Bronchial smooth muscle cell (primary cell): ENCODE measurements around the gene FOXD2. TPM values are rescaled to one million over a fixed set of nuclear protein-coding genes. Genes with fewer than 3 reads are reported as not detected.

Source experiments
- total RNA-seq: library from RNA; depleted of rRNA; stranded (reverse); fragments of >200 nt; gene quantifications from 2 replicates; pipeline ENCODE4 v1.2.1, GENCODE V29; 2014

The FOXD2 gene
- total RNA-seq: 0.16 and 0.17 TPM in 2 replicates

GRCh38 chr1:47437447-47438164, at the start of gene FOXD2:
Gene FOXD2, plus strand, starts transcription at chr1:47438044. Its CDS starts 92 bp downstream, at chr1:47438136.

GRCh38 chr1:47415728-47416318, 22.0 kb upstream of the FOXD2 start, which contains the start of gene FOXE3:
Gene FOXE3, plus strand, starts transcription at chr1:47416285. Its CDS starts 31 bp downstream, at chr1:47416316.

Other genes with a start within 250 kb of the FOXD2 start
- not detected in 2 replicates for gene PDZK1IP1, start 248.0 kb upstream of the FOXD2 start, total RNA-seq
- not detected in 2 replicates for gene TAL1, start 205.8 kb upstream of the FOXD2 start, total RNA-seq
- gene STIL, start 123.9 kb upstream of the FOXD2 start, total RNA-seq: 1.5 and 2.4 TPM in 2 replicates
- 69.0 and 72.1 TPM in 2 replicates for gene CMPK1, start 104.3 kb upstream of the FOXD2 start, total RNA-seq
- not detected in 2 replicates for gene FOXE3, start 21.8 kb upstream of the FOXD2 start, total RNA-seq